Type B pancreatic cell (in vitro differentiated cells): ENCODE results near the gene PHC2. TPM values are rescaled to one million over a fixed set of nuclear protein-coding genes. Genes with fewer than 3 reads are reported as not detected.

Source experiments
- DNase-seq: peaks from one replicate; pipeline ENCODE4 v3.0.0; 2021; ENCODE audit warnings: mixed read lengths; ENCODE audit not compliant: unreplicated experiment; ENCODE audit errors: extremely low spot score
- H3K27ac Mint-ChIP-seq: 2 replicates; pipeline ENCODE4 v1.8.0; 2021; ENCODE audit warnings: mild to moderate bottlenecking, mixed read lengths
- H3K27me3 Mint-ChIP-seq: 2 replicates; pipeline ENCODE4 v1.8.0; 2021; ENCODE audit warnings: mixed read lengths
- H3K36me3 Mint-ChIP-seq: 2 replicates; pipeline ENCODE4 v1.8.0; 2021; ENCODE audit warnings: mixed read lengths
- H3K4me1 Mint-ChIP-seq: one replicate; pipeline ENCODE4 v1.8.0; 2021; ENCODE audit warnings: mixed read lengths; ENCODE audit not compliant: unreplicated experiment
- H3K4me3 Mint-ChIP-seq: 2 replicates; pipeline ENCODE4 v1.8.0; 2021; ENCODE audit warnings: mild to moderate bottlenecking, mixed read lengths
- H3K9me3 Mint-ChIP-seq: 2 replicates; pipeline ENCODE4 v1.8.0; 2021; ENCODE audit warnings: mixed read lengths
- CTCF ChIP-seq: fragments of 200-600 bp; sonication (generic); conservative IDR thresholded peaks from 2 replicates; pipeline ENCODE4 v1.5.0; 2021; ENCODE audit warnings: antibody characterized with exemption, mild to moderate bottlenecking
- total RNA-seq: library from RNA; stranded (reverse); gene quantifications from 2 replicates; pipeline ENCODE4 v1.2.1, GENCODE V29; 2021; ENCODE audit warnings: low replicate concordance

The PHC2 gene
- total RNA-seq, 1 donor from 2014 or later: 106 TPM

DNA sequence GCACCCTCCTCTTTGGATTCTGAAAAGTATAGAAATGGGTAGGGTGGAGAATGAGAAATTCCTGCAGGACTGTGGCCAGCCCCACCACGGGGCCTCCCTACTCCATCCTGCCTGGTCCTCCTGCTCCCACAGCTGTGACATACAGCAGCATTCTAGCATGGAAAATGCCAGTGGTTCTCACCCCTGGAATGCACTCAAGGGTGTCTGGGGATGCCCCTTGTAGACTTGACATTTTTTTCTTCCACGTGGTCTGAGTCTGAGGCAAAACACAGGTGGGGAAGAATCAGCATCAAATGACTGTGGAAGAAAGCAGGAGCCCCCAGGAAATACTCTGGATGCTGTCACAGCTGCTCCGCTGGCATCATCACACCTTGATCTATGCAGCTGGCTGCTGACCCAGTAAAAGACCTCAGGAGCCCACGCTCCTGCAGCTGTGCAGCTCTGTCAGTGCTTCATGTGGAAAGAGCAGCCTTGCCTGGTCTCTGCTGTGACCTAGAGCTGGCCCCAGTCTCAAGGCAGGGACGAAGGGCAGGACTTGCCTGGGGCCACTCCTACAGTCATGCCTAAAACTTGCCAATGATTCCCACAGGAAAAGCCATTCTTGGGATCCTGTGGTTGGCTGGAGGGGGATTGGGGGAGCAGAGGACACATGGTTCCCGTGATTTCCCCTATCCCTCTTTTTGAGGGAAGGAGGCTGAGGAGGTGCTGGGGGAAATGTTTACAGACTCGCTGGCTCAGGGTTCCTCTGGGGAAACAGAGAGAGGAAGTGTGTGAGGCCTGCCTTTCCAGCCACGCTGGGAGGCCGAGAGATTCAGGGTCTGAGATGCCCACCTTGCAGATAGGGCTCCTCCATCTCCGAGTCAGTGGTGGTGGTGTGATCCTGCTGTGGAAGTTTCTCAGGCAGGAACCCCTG is 99.2 kb downstream of the PHC2 start:
- no peak for DNase-seq
- Mint-ChIP-seq H3K4me1 (peaks cover 11% of the 10 kb centered on the region), H3K36me3 (peaks cover 29% of the 10 kb centered on the region), H3K9me3 (no peaks in the 10 kb centered on the region), H3K4me3 (no peak overlapping the region), H3K27me3 (no peaks in the 10 kb centered on the region), H3K27ac (no peak overlapping the region)
- TF ChIP-seq CTCF: no peak

DNA sequence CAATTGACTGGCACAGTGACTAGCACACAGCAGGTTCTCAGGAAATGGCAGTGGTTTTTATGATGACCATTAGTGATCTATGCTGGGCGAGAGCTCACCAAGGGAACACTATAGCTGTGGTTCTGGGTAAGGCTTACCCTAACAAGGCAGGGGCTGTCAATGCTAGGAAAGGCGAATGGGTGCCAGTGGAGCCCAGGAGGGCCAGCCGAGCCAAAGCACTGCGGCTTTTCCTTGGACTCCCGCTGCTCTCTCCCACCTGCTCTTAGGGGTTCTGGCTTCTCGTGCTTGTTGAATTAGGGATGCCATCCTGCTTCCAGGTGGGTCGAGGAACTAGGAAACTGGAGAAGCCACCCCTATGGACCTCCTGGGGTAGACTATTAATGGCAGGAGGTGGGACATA is 100.0 kb downstream of the PHC2 start:
- no peak for DNase-seq
- no peak for TF ChIP-seq CTCF
- no peak overlapping the region for H3K4me3 Mint-ChIP-seq
- peaks cover 34% of the 10 kb centered on the region for H3K36me3 Mint-ChIP-seq
- H3K27me3 Mint-ChIP-seq: no peaks in the 10 kb centered on the region
- no peaks in the 10 kb centered on the region for H3K9me3 Mint-ChIP-seq
- H3K27ac Mint-ChIP-seq: no peak overlapping the region
- peaks cover 7% of the 10 kb centered on the region for H3K4me1 Mint-ChIP-seq

DNA sequence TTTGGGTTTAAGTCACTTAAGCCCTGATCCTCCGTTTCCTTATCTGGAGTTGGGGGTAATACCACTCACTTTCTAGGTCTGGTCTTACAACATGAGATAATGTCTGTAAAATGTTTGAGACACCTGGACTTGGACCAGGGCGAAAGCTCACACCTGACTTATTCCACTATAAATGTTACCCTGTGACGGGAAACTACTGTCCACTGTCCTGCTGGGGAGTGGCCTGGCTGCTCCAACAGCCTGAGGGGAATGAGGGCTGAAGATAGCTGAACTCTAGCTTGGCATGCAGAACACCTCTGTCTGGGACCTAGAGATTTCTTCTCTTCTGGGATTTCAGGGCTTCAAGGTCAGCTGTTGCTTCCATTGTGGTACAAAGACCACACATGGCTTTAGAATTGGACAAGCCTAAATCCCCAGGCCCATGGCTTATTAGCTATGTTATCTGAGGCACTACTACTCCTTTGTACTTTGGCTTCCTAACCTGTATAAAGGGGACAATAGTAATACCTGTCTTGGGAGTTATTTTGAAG is 100.5 kb downstream of the PHC2 start:
- no peak overlapping the region for H3K4me3 Mint-ChIP-seq
- H3K27me3 Mint-ChIP-seq: no peaks in the 10 kb centered on the region
- H3K4me1 Mint-ChIP-seq: peaks cover 7% of the 10 kb centered on the region
- no peak for DNase-seq
- no peaks in the 10 kb centered on the region for H3K9me3 Mint-ChIP-seq
- no peak for TF ChIP-seq CTCF
- H3K36me3 Mint-ChIP-seq: peaks cover 38% of the 10 kb centered on the region
- H3K27ac Mint-ChIP-seq: no peak overlapping the region

GRCh38 chr1:33329600-33330305 is 101.1 kb downstream of the PHC2 start:
- Mint-ChIP-seq H3K9me3 (no peaks in the 10 kb centered on the region), H3K27ac (no peak overlapping the region), H3K27me3 (no peaks in the 10 kb centered on the region), H3K4me3 (no peak overlapping the region), H3K4me1 (no peaks in the 10 kb centered on the region), H3K36me3 (peaks cover 37% of the 10 kb centered on the region)
- DNase-seq: no peak
- no peak for TF ChIP-seq CTCF

DNA sequence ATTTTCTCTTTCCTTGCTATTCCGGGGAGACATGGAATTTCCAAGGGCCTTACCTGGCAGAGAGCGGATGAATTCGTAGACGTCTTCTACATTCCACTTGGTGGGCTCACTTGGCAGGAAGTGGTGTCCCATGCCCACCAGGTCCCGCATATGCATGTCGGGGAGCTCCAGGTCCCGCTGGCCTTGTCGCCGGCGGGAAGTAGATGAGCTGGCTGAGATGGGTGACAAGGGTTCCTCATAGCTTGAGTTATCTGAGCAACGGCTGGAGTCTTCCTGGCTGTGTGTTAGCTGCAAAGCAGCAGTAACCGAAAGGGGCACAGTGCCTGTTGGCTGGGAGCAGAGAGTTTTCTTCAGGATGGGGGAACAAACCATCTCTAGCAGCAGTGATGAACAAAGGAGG is 102.1 kb downstream of the PHC2 start:
- no peak overlapping the region for H3K4me3 Mint-ChIP-seq

More for the DNA sequence above, 102.1 kb downstream of the PHC2 start:
- Mint-ChIP-seq H3K27me3 (no peaks in the 10 kb centered on the region), H3K27ac (no peak overlapping the region), H3K36me3 (peaks cover 31% of the 10 kb centered on the region), H3K4me1 (no peaks in the 10 kb centered on the region), H3K9me3 (no peaks in the 10 kb centered on the region)
- TF ChIP-seq CTCF: no peak
- DNase-seq: no peak
